HAP-1 (cell line): ENCODE data around the gene WDR13.
"Not testable (repeated sequence)": the region's sequence is repeated elsewhere in the genome, so short reads cannot be mapped to it uniquely, and the experiment has no call there.

Experiments
- DNase-seq, 2 experiments: peaks; one replicate each; pipeline ENCODE4 v3.0.0-alpha.2; 2016 to 2020; ENCODE audit warnings: low spot score in 2 of 2
- H3K27me3 ChIP-seq: fragments of 250-450 bp; sonication (Bioruptor Pico); 2 replicates; pipeline ENCODE4 v1.5.1; 2020; ENCODE audit warnings: low read depth, mild to moderate bottlenecking, moderate library complexity
- H3K36me3 ChIP-seq: fragments of 250-450 bp; sonication (Bioruptor Pico); replicated peaks from 2 replicates; pipeline ENCODE4 v1.5.1; 2020; ENCODE audit warnings: mild to moderate bottlenecking
- H3K4me1 ChIP-seq: fragments of 250-450 bp; sonication (Bioruptor Pico); 2 replicates; pipeline ENCODE4 v1.5.1; 2020; ENCODE audit warnings: mild to moderate bottlenecking
- H3K4me3 ChIP-seq: fragments of 250-450 bp; sonication (Bioruptor Pico); 2 replicates; pipeline ENCODE4 v1.5.1; 2020; ENCODE audit warnings: mild to moderate bottlenecking, moderate library complexity
- H3K9me3 ChIP-seq: fragments of 250-450 bp; sonication (Bioruptor Pico); 2 replicates; pipeline ENCODE4 v1.5.1; 2020; ENCODE audit warnings: mild to moderate bottlenecking, moderate library complexity
- in situ Hi-C: fragments of 300-500 bp; cut with MboI; formaldehyde crosslinking; loops from 3 replicates; pipeline ENCODE4 v1.14.3; 2020; ENCODE audit warnings: low sequenced_read_pairs, inconsistent platforms, mixed read lengths

WDR13 gene

GRCh38 chrX:48654746-48655145 is 57.5 kb downstream of the WDR13 start:
- DNase-seq, H3K27me3 ChIP-seq, H3K9me3 ChIP-seq, H3K36me3 ChIP-seq, H3K4me3 ChIP-seq, in situ Hi-C loops, H3K4me1 ChIP-seq: not testable (repeated sequence)
